ENCODE measurements around the gene SGTA. TPM values are rescaled to one million over a fixed set of nuclear protein-coding genes. Genes with fewer than 3 reads are reported as not detected.

SGTA gene
- total and polyA plus RNA-seq, 2 of the 8 experiments (the other 6 are each of a cell fraction or from before 2014, with no cell fraction given) = 86.8 to 130 TPM

DNA sequence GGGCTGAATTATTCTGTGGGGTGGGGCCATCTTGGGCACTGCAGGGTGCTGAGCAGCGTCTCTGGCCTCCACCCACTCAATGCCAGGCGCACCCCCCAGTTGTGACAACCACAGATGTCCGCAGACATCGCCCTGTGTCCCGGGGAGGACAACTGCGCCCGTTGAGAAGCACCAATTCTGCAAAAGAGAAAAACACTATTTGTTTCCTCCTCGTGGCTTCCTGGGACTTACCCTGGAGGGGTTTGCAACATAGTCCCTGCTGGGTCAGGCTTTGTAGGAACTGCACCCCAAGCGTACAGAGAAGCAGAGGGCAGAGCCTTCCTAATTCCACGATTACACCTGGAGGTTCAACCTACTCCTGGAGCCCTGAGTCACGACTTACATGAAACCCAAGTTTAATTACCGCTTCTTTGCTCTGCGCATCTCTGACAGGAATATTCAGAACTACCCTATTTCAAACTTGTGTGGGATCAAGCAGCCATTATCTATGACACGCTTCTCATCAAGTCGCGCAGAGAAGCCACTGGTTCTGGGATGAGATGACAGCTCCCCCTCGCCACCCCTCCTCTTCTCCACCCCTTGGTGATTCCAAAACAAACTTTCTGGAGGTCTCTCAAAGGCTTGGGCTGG lies 32.1 kb downstream of the SGTA start (continued):
- TF ChIP-seq CHD7 (IDR thresholded peaks at IDR 0.05; ENCODE audit: insufficient replicate concordance, low read length) = no peak
- TF ChIP-seq E2F6 (IDR thresholded peaks at IDR 0.05) = no peak
- TF ChIP-seq CBX5 (IDR thresholded peaks at IDR 0.05; ENCODE audit: low read depth, low read length) = no peak
- no peak for TF ChIP-seq TAF7 (optimal IDR thresholded peaks at IDR 0.05; ENCODE audit: borderline replicate concordance, low read depth, low read length)
- no peak for TF ChIP-seq SIX5 (IDR thresholded peaks at IDR 0.05; ENCODE audit: low read depth, low read length)
- no peak for TF ChIP-seq CHD2 (IDR thresholded peaks at IDR 0.05; ENCODE audit: low read length)
- no peak for TF ChIP-seq RXRA (IDR thresholded peaks at IDR 0.05; ENCODE audit: insufficient read depth, low read depth, low read length)
- no peak for TF ChIP-seq TCF12 (IDR thresholded peaks at IDR 0.05; ENCODE audit: low read depth, low read length)

Measured in H1 (cell line).